GM12892 (cell line): Measurements from ENCODE around the gene UQCR11.

ENCODE experiments used
- DNase-seq: peaks from one replicate; pipeline ENCODE4 v3.0.0; 2011; ENCODE audit not compliant: insufficient read length
- FAIRE-seq: peaks from 2 replicates; lab custom pipeline; 2011; peaks lifted over from hg19 to GRCh38; lab: Jason Lieb, UNC
- POLR2A ChIP-seq: IDR thresholded peaks from 2 replicates; pipeline ENCODE4 v1.6.1; 2011; ENCODE audit warnings: low read depth, low read length, control low read depth
- POLR2AphosphoS5 ChIP-seq: IDR thresholded peaks from 2 replicates; pipeline ENCODE4 v1.6.1; 2011; ENCODE audit warnings: low read depth, low read length, control low read depth
- TAF1 ChIP-seq: IDR thresholded peaks from 2 replicates; pipeline ENCODE4 v1.6.1; 2011; ENCODE audit warnings: low read depth, mild to moderate bottlenecking, control low read depth, low read length, borderline replicate concordance

The UQCR11 gene

GRCh38 chr19:1555487-1556389 lies 49.5 kb downstream of the UQCR11 start:
- TF ChIP-seq TAF1: no peak
- FAIRE-seq: no peak
- DNase-seq: no peak

DNA sequence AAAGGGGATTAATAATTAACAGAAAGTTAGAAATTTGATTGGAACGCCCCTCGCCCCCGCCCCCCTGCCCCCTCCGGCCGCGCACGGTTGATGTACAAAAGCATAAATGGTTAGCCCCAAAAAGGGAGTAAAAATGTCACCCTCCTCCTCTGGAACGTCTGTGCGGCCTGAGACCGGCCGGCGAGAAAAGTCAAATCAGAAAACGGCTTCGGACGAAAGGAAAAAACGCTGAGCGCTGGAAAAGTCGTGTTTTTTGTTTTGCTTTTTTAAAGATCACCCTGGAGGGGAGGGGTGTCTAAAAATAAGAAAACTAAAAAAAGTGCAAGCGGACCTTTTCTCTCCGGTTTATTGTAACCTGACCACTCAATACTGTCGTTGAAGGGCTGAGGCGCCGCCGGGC lies 50.3 kb downstream of the UQCR11 start:
- FAIRE-seq (no peak), DNase-seq (no peak)
- no peak for TF ChIP-seq POLR2AphosphoS5
- TF ChIP-seq TAF1: no peak
- TF ChIP-seq POLR2A: no peak

GRCh38 chr19:1553415-1553814 lies 51.8 kb downstream of the UQCR11 start:
- DNase-seq: no peak
- FAIRE-seq: no peak
- TF ChIP-seq TAF1 (no peak), POLR2AphosphoS5 (no peak), POLR2A (no peak)

- no peak for FAIRE-seq
- DNase-seq: no peak
These were observed 53.9 kb downstream of the UQCR11 start for GRCh38 chr19:1551068-1552040.

GRCh38 chr19:1549332-1549945 lies 55.8 kb downstream of the UQCR11 start:
- FAIRE-seq: no peak
- no peak for TF ChIP-seq POLR2AphosphoS5
- TF ChIP-seq TAF1: no peak
- TF ChIP-seq POLR2A: no peak
- DNase-seq: no peak

More at GRCh38 chr19:1551068-1552040, 53.9 kb downstream of the UQCR11 start:
- TF ChIP-seq POLR2A (no peak), POLR2AphosphoS5 (no peak), TAF1 (no peak)
